OCI-LY3 (cell line): Measurements from ENCODE around the gene CCNI.

Experiments used
- EZH2phosphoT487 ChIP-seq: fragments of 200-600 bp; shearing (Covaris generic); IDR thresholded peaks from 2 replicates; pipeline ENCODE4 v1.6.1; 2018; ENCODE audit warnings: antibody characterized with exemption, mixed run types, low read depth
- TF ChIP-seq, protein P1 (sequence below): fragments of 200-600, 300-600 bp; sonication (generic); IDR thresholded peaks from 2 replicates; pipeline ENCODE4 v1.5.1; 2014; ENCODE audit warnings: antibody characterized with exemption, low read length, low read depth

DNA sequence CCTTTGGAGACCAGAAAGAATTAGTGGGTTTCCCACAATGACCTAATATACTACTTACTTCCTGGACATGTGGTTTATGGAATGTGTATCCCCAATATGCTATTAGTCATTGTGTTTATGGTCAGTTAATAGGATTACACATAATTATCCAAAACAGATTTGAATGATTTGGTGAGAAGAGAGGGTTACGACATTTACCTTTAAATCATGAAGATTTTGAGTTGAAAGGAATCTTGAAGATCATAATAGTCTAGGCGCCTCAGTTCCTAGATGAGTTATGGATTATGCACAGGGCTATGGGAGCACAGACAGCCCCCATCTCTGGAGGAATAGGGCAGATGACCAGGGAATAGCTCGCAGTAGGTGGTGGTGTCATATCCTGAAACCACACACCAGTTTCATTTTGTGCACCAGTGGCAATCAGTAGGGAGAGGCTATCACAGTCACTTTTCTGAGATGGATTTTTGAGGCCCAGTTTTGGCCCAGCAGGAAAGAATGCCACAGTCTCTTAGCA is 64.9 kb downstream of the CCNI start:
- TF ChIP-seq, protein P1, sequence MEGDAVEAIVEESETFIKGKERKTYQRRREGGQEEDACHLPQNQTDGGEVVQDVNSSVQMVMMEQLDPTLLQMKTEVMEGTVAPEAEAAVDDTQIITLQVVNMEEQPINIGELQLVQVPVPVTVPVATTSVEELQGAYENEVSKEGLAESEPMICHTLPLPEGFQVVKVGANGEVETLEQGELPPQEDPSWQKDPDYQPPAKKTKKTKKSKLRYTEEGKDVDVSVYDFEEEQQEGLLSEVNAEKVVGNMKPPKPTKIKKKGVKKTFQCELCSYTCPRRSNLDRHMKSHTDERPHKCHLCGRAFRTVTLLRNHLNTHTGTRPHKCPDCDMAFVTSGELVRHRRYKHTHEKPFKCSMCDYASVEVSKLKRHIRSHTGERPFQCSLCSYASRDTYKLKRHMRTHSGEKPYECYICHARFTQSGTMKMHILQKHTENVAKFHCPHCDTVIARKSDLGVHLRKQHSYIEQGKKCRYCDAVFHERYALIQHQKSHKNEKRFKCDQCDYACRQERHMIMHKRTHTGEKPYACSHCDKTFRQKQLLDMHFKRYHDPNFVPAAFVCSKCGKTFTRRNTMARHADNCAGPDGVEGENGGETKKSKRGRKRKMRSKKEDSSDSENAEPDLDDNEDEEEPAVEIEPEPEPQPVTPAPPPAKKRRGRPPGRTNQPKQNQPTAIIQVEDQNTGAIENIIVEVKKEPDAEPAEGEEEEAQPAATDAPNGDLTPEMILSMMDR = no peak
- TF ChIP-seq EZH2phosphoT487 = no peak
